ENCODE results near the gene PLPP6. TPM values are rescaled to one million over a fixed set of nuclear protein-coding genes. Genes with fewer than 3 reads are reported as not detected.

Gene PLPP6
- total and polyA plus RNA-seq, 2 donors (not counting 1 experiment from before 2014, with no cell fraction given), result 6.3 to 14.3 TPM

DNA sequence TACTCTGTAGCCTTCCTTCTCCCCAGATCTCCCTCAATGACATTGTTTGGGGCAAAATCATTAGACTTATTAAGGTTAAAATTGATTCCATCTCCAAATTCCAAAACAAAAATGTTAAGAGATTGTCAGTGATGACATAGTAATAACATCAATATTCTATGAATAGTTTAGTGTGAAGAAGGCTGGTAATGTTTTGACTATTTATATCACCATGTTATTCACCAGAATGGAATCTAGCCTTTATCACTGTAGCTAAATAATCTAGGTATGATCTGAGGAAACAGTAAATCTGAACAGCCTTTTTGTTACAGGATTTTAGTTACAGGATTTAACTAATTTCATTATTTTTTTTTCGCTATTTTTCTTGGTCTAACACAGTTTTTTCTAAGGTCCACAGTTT lies 929 bp upstream of the PLPP6 start:
- Mint-ChIP-seq H3K27ac (no peak overlapping the region), H3K27me3 (peaks cover 2% of the 10 kb centered on the region), H3K4me3 (no peak overlapping the region), H3K4me1 (peaks cover 42% of the 10 kb centered on the region), H3K9me3 (ENCODE audit: insufficient read depth) (no peaks in the 10 kb centered on the region)
- Histone ChIP-seq H3K27me3 (replicated peaks in 1 of 4; ENCODE audit: control extremely low read depth in 1 of 4, control insufficient read depth in 3 of 4, insufficient read depth in 4 of 4, low read length in 3 of 4) (no peaks in the 10 kb centered on the region), H3K27ac (ENCODE audit: low read length in 2 of 2) (no peak overlapping the region), H3K4me1 (ENCODE audit: control insufficient read depth in 2 of 2, insufficient read depth in 2 of 2, low read length in 2 of 2) (peaks cover 40 to 42% of the 10 kb centered on the region in 2 donors), H3K4me3 (ENCODE audit: control extremely low read depth in 1 of 5, extremely low read depth in 1 of 5, insufficient read depth in 1 of 5, low read depth in 2 of 5, low read length in 4 of 5) (no peak overlapping the region), H4K20me1 (ENCODE audit: control insufficient read depth, insufficient read depth, low read length, poor library complexity, severe bottlenecking) (no peaks in the 10 kb centered on the region), H3K36me3 (replicated peaks in 1 of 2; ENCODE audit: control extremely low read depth in 1 of 2, control insufficient read depth in 1 of 2, extremely low read depth in 1 of 2, insufficient read depth in 2 of 2, low read length in 1 of 2) (no peaks in the 10 kb centered on the region), H2AFZ (ENCODE audit: insufficient read depth, low read depth, low read length, poor library complexity, severe bottlenecking) (peak overlapping the region; percentile 80), H3K9ac (ENCODE audit: low read length) (no peak overlapping the region), H3K9me3 (ENCODE audit: control extremely low read depth in 1 of 3, control insufficient read depth in 2 of 3, insufficient read depth in 1 of 3, low read length in 2 of 3) (no peaks in the 10 kb centered on the region), H3K4me2 (replicated peaks; ENCODE audit: low read depth, low read length, poor library complexity, severe bottlenecking) (peak overlapping the region; percentile 85), H3K79me2 (ENCODE audit: control insufficient read depth, insufficient read depth, low read length) (no peaks in the 10 kb centered on the region)
- CTCF ChIA-PET, result no interaction called here
- POLR2A ChIA-PET, result no interaction called here
- DNase-seq (no peak), ATAC-seq (ENCODE audit: low read depth) (no peak)
- intact Hi-C loops (cut with micrococcal nuclease), result loop anchor here (5.0 kb wide), 2 partner anchors 131 to 326 kb away; partner anchors contain the start of genes JAK2 and RCL1
- WGBS (ENCODE audit: insufficient coverage), result no CpG with 5 or more reads among the region's 1 CpG
- TF ChIP-seq EZH2 (IDR thresholded peaks at IDR 0.05; ENCODE audit: borderline replicate concordance, insufficient read depth, low read depth, low read length, poor library complexity, severe bottlenecking), result no peak
- TF ChIP-seq, protein P1, sequence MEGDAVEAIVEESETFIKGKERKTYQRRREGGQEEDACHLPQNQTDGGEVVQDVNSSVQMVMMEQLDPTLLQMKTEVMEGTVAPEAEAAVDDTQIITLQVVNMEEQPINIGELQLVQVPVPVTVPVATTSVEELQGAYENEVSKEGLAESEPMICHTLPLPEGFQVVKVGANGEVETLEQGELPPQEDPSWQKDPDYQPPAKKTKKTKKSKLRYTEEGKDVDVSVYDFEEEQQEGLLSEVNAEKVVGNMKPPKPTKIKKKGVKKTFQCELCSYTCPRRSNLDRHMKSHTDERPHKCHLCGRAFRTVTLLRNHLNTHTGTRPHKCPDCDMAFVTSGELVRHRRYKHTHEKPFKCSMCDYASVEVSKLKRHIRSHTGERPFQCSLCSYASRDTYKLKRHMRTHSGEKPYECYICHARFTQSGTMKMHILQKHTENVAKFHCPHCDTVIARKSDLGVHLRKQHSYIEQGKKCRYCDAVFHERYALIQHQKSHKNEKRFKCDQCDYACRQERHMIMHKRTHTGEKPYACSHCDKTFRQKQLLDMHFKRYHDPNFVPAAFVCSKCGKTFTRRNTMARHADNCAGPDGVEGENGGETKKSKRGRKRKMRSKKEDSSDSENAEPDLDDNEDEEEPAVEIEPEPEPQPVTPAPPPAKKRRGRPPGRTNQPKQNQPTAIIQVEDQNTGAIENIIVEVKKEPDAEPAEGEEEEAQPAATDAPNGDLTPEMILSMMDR (IDR thresholded peaks at IDR 0.05), result no peak

DNA sequence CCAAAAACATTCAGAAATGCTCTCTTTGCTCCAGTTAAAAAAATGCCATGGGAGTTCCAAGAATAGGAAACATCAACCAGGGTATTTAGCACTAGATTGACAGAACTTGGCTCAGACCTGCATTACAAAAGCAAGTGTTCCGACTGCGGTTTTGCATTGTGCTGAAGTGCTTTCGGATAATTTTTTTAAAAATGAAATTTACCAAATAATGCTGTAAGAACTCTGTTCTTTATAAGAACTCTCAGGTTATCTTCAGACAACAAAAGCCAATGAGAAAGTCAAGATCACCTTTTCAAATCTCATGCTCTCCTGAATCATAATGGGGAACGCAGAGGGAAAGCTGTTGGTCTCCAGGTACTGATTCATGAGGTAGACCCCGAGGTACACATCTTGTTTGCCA lies 483 bp upstream of the PLPP6 start:
- H4K20me1 ChIP-seq (ENCODE audit: control insufficient read depth, insufficient read depth, low read length, poor library complexity, severe bottlenecking), result no peaks in the 10 kb centered on the region
- Mint-ChIP-seq H3K27ac (peak overlapping the region; percentile 91), H3K27me3 (peaks cover 6% of the 10 kb centered on the region), H3K4me3 (peak overlapping the region; percentile 96), H3K9me3 (ENCODE audit: insufficient read depth) (no peaks in the 10 kb centered on the region), H3K4me1 (peaks cover 46% of the 10 kb centered on the region)
- peaks cover 0 to 1% (median 0%) of the 10 kb centered on the region in 4 experiments for H3K27me3 ChIP-seq (replicated peaks in 1 of 4; ENCODE audit: control extremely low read depth in 1 of 4, control insufficient read depth in 3 of 4, insufficient read depth in 4 of 4, low read length in 3 of 4)
- WGBS (ENCODE audit: insufficient coverage), result 0% methylated on average over 3 of the region's 5 CpGs
- CTCF ChIA-PET, result no interaction called here
- no peaks in the 10 kb centered on the region for H3K36me3 ChIP-seq (replicated peaks in 1 of 2; ENCODE audit: control extremely low read depth in 1 of 2, control insufficient read depth in 1 of 2, extremely low read depth in 1 of 2, insufficient read depth in 2 of 2, low read length in 1 of 2)
- peak overlapping the region in 4 of 5 experiments; percentile 73 to 92 (median 76) for H3K4me3 ChIP-seq (ENCODE audit: control extremely low read depth in 1 of 5, extremely low read depth in 1 of 5, insufficient read depth in 1 of 5, low read depth in 2 of 5, low read length in 4 of 5)
- peak overlapping the region; percentile 80 for H2AFZ ChIP-seq (ENCODE audit: insufficient read depth, low read depth, low read length, poor library complexity, severe bottlenecking)
- H3K9me3 ChIP-seq (ENCODE audit: control extremely low read depth in 1 of 3, control insufficient read depth in 2 of 3, insufficient read depth in 1 of 3, low read length in 2 of 3), result no peaks in the 10 kb centered on the region
- intact Hi-C loops (cut with micrococcal nuclease), result loop anchor here (1.0 to 5.0 kb wide), 4 partner anchors 18 to 326 kb away; partner anchors contain the start of genes AK3, CDC37L1, JAK2 and RCL1
- H3K4me1 ChIP-seq (ENCODE audit: control insufficient read depth in 2 of 2, insufficient read depth in 2 of 2, low read length in 2 of 2), result peaks cover 45 to 47% of the 10 kb centered on the region in 2 donors
- peak overlapping the region; percentile 85 for H3K4me2 ChIP-seq (replicated peaks; ENCODE audit: low read depth, low read length, poor library complexity, severe bottlenecking)
- DNase-seq (no peak), ATAC-seq (ENCODE audit: low read depth) (no peak)
- TF ChIP-seq, protein P1 (IDR thresholded peaks at IDR 0.05), result no peak
- TF ChIP-seq EZH2 (IDR thresholded peaks at IDR 0.05; ENCODE audit: borderline replicate concordance, insufficient read depth, low read depth, low read length, poor library complexity, severe bottlenecking), result no peak
- peak overlapping the region; percentile 42 to 57 for H3K27ac ChIP-seq (ENCODE audit: low read length in 2 of 2)
- POLR2A ChIA-PET, result no interaction called here
- no peaks in the 10 kb centered on the region for H3K79me2 ChIP-seq (ENCODE audit: control insufficient read depth, insufficient read depth, low read length)
- peak overlapping the region; percentile 73 for H3K9ac ChIP-seq (ENCODE audit: low read length)

All from B cell (primary cell).